Epithelial cell of esophagus (primary cell): ENCODE data around the gene CDC14B.
A peak's percentile ranks its signal among the peaks of the same experiment; 100 is the strongest.

Experiments used
- DNase-seq: peaks from one replicate; pipeline ENCODE4 v3.0.0; 2010; ENCODE audit warnings: low read depth
- H3K4me3 ChIP-seq: 2 replicates; pipeline ENCODE4 v1.5.1; 2011; ENCODE audit warnings: mild to moderate bottlenecking, low read length, control low read depth
- TF ChIP-seq, protein P1 (sequence below): IDR thresholded peaks from 2 replicates; pipeline ENCODE4 v1.5.1; 2011; ENCODE audit warnings: low read depth, mild to moderate bottlenecking, low read length, control low read depth, inconsistent platforms; ENCODE audit not compliant: insufficient read depth; ENCODE audit errors: missing control alignments

The CDC14B gene

DNA sequence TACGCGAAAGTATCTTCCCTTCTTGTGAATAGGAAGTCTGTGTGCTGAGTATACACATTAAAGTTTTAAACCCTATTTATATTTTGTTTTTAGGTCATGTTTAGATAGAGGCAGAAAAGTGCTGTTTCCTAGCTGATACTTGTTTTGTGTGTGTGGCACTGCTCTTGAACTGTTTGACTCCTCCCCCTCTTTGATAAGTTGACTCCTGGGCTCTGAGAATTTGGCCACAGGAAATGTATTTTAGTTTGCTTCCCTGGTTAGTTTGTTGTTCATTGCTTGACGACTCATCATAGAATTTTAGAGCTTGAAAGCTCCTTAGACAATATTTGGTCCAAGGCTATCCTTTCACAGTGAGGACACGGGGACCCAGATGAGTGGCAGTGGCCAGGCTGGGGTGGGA lies 2.0 kb upstream of the CDC14B start:
- DNase-seq = no peak
- TF ChIP-seq, protein P1, sequence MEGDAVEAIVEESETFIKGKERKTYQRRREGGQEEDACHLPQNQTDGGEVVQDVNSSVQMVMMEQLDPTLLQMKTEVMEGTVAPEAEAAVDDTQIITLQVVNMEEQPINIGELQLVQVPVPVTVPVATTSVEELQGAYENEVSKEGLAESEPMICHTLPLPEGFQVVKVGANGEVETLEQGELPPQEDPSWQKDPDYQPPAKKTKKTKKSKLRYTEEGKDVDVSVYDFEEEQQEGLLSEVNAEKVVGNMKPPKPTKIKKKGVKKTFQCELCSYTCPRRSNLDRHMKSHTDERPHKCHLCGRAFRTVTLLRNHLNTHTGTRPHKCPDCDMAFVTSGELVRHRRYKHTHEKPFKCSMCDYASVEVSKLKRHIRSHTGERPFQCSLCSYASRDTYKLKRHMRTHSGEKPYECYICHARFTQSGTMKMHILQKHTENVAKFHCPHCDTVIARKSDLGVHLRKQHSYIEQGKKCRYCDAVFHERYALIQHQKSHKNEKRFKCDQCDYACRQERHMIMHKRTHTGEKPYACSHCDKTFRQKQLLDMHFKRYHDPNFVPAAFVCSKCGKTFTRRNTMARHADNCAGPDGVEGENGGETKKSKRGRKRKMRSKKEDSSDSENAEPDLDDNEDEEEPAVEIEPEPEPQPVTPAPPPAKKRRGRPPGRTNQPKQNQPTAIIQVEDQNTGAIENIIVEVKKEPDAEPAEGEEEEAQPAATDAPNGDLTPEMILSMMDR = no peak
- H3K4me3 ChIP-seq = no peak overlapping the region

DNA sequence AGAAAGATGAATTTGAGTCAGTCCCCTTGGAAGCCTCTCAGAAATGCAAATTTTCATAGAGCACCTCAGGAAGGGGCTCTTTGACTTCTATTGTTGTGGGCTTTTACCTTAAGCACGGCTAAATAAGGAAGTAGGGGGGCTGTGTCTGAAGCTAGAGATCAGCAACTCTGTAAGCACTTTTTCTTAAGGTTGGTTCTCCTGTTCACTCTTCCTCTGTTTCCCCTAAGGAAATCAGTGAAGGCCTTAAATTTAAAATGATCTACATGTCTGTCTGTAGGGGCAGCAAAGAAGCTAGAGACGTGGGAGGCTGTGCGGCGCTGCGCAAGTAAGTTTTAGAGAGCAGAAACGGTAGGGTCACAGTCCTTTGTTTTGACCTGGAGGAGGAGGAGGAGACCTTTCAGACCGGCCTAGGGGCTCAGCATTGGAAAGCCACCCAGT lies 1.2 kb upstream of the CDC14B start:
- no peak overlapping the region for H3K4me3 ChIP-seq
- TF ChIP-seq, protein P1 = no peak
- DNase-seq = no peak

DNA sequence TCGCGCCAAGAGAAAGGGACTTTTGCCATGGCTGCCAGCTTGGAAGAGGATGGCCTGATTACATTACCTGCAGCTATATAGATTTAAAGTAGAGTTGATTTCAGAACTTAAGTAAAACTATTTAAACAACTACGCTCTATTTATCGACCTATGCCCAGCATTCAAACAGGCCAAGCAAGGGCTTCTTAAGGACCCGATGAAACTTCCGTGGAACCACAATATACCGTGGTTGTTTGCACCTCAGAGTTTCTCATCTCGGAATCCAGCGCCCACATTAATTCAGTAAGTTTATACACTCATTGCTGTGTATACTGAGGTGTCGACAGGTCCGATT lies 505 bp upstream of the CDC14B start:
- TF ChIP-seq, protein P1 = no peak
- H3K4me3 ChIP-seq = peak overlapping the region; percentile 53
- no peak for DNase-seq

DNA sequence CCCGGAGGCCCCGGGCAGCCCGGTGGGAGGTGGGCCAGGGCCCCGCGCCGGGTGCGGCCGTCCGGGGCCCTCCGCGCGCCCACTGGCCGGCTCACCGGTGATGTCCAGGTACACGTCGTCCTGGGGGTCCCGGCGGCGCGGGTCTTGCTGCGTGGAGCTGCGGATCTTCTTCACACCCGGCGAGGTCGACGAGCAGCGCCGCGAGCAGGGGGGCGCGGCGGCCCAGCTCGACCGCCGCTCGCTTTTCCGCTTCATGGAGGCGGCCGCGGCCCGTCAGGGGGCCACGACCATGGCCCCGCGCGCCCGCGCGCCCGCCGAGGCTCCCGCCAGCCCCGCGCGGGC lies 548 bp downstream of the CDC14B start:
- DNase-seq = no peak
- peak overlapping the region; percentile 59 for H3K4me3 ChIP-seq
- TF ChIP-seq, protein P1 = no peak

DNA sequence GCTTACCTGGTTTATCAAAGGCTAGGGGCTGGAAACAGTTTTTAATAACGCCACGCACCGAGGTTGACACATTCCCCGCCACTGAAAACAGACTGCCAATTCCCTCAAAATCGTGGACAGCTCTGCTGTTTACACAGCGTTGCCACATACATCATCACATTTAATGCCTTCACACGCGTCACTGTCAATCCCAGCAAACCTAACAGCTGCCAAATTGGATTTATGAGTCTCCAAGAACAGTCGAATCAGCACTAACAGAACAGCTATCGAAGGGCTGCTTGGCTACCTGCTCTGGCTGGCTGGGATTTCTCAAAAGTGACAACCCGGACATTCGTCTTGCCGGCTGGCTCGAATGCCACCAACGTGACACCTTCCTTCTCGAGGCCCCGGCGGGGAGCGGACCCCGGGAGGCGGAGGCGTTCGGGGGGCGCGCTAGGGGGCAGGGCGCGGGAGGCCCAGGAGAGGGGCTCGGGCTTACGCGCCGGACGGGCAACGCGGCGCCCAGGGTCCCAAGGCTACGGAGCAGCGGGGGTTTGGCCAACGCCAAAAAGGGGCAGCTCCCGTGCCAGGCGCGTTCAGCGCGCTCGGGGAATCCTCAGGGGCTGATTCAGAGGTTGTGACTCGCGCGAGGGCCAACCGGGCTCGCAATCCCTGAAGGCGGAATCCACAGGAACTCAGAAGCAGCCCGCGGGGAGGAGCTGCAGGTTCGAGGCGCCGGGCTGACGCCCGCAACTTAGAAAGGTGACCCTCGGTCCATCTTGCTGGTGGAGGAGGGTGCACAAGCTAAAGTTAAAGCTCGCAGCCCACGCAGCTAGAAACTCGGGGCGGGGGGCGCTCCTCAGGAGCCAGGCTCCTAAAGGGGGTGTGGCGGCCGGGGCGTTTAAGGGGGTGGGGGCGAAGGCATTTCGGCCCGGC lies 1.2 kb downstream of the CDC14B start:
- TF ChIP-seq, protein P1 = no peak
- peak overlapping the region; percentile 59 for H3K4me3 ChIP-seq
- peak; percentile 71 for DNase-seq

DNA sequence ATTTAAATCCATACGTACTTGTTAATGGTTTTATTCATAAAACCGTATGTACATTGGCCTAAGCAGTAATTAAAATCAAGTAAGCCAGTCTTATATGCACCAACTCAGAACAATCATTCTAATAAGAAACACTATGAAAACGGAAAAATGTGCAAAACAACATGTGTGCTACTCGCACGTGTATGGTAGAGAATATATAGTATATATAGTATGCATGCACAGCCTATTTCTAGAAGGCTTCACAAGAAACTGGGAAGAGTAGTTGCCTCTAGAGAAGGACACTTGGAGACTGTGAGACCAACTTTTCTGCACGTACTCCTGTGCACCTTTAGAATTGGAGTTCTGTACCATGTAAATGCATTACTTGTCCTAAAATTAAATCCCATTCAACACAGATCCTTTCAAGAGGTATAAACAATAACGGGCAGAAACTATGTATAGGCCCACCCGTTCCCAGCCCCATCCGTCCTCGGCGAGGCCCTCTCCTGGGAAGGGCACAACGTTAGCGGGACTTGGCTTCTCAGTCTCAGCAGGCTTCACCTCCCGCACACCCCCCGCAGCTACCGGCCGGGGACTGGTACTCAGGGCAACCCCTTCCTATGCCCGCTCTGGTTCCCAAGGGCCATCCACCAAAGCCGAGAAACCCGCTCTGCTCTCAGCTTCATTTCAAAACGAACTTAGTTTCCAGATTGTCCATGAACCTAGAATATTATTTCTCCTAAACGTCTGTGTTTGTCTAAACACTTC lies 2.0 kb downstream of the CDC14B start:
- no peak for DNase-seq
- peak overlapping the region; percentile 59 for H3K4me3 ChIP-seq

More for the DNA sequence above, 2.0 kb downstream of the CDC14B start:
- TF ChIP-seq, protein P1 = no peak
